ENCODE data around the gene SAMD3.

DNA sequence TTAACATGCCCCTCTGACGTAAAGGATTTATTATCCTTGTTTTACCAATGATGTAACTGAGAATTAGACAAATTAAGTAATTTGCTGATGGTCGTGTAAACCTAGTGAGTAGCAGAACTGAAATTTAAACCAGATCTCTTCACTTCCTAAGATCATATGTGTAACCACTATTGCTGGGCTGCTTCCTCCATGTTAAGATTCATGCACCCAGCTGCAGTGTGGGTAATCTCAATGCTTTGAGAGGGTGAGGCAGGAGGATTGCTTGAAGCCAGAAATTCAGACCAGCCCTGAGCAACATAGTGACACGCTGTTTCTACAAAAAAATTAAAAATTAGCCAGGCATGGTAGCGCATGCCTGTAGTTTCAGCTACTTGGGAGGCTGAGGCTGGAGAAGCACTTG is 106.5 kb downstream of the SAMD3 start:
- TF ChIP-seq EZH2 (IDR thresholded peaks at IDR 0.05; ENCODE audit: insufficient read depth, poor library complexity, severe bottlenecking): no peak
- no peak for TF ChIP-seq EZH2phosphoT487 (IDR thresholded peaks at IDR 0.05; ENCODE audit: insufficient read depth, low read depth)

Measured in GM23248 (cell line).